K562 (cell line): ENCODE results near the gene ZSCAN1. TPM values are rescaled to one million over a fixed set of nuclear protein-coding genes. Genes with fewer than 3 reads are reported as not detected.

ENCODE experiments used
- ATAC-seq: fragments of 200-7000 bp; cut with Tn5 transposase; 3 replicates; pipeline ENCODE4 v1.9.1; 2020; ENCODE audit warnings: moderate library complexity
- BruUV-seq: library from RNA; stranded (reverse); fragments of 400-500 nt; replicated peaks from 2 replicates; lab custom pipeline; 2021; lab: Mats Ljungman, UMichigan
- CTCF ChIA-PET: fragments of 300-600 bp; formaldehyde crosslinking; extraction: SDS; loops from one replicate; lab custom pipeline; 2021; ENCODE audit warnings: low intra/inter-chr PET ratio; lab: Yijun Ruan, JAX
- POLR2A ChIA-PET: fragments of 300-600, 350-650 bp; sonication (Branson Sonifier 250); formaldehyde crosslinking; extraction: SDS; loops from one replicate; lab custom pipeline; 2021; ENCODE audit warnings: antibody characterized with exemption, inconsistent platforms; lab: Yijun Ruan, JAX
- DNase-seq, 4 experiments: peaks; one replicate each; pipeline versions ENCODE4 v3.0.0 to v3.0.0-alpha.2; 2011 to 2018; ENCODE audit warnings: low spot score in 3 of 4, mixed read lengths in 3 of 4; ENCODE audit errors: extremely low read depth in 1 of 4
- FAIRE-seq: peaks from 2 replicates; lab custom pipeline; 2011; peaks lifted over from hg19 to GRCh38; lab: Jason Lieb, UNC
- H2AFZ ChIP-seq: 2 replicates; pipeline ENCODE4 v1.6.0; 2011; ENCODE audit warnings: low read depth, low read length, control low read depth, inconsistent platforms
- H3K27ac ChIP-seq: fragments of 200-600 bp; 3 replicates; pipeline ENCODE4 v1.8.0; 2011; ENCODE audit warnings: low read depth, mild to moderate bottlenecking, control low read depth, inconsistent platforms, low read length, moderate library complexity, mixed read lengths; ENCODE audit errors: extremely low read depth
- H3K27me3 ChIP-seq, 2 experiments: fragments of 300-600 bp in 1 of 2; 2 replicates in 1 of 2; 3 replicates in 1 of 2; pipeline versions ENCODE4 v1.6.0 to v1.8.0; 2011; ENCODE audit warnings: inconsistent platforms in 2 of 2, low read length in 2 of 2, mild to moderate bottlenecking in 1 of 2, mixed read lengths in 1 of 2, moderate library complexity in 1 of 2; ENCODE audit not compliant: control insufficient read depth in 2 of 2, insufficient read depth in 2 of 2
- H3K36me3 ChIP-seq: fragments of 300-600 bp; 3 replicates; pipeline ENCODE4 v1.8.0; 2011; ENCODE audit warnings: mild to moderate bottlenecking, low read length, inconsistent platforms; ENCODE audit not compliant: control insufficient read depth, insufficient read depth
- H3K4me1 ChIP-seq, 2 experiments: fragments of 200-600 bp in 1 of 2; replicated peaks in 1 of 2; 2 replicates in 1 of 2; 3 replicates in 1 of 2; pipeline versions ENCODE4 v1.5.1 to v1.8.0; 2011; ENCODE audit warnings: inconsistent platforms in 2 of 2, low read length in 2 of 2, mild to moderate bottlenecking in 1 of 2, mixed read lengths in 1 of 2, moderate library complexity in 1 of 2; ENCODE audit not compliant: control insufficient read depth in 2 of 2, insufficient read depth in 2 of 2
- H3K4me2 ChIP-seq: 2 replicates; pipeline ENCODE4 v1.6.1; 2011; ENCODE audit warnings: low read length, control low read depth, inconsistent platforms, mixed read lengths; ENCODE audit not compliant: insufficient read depth
- H3K4me3 ChIP-seq: fragments of 200-600 bp; sonication (generic), shearing (Covaris generic); 2 replicates; pipeline ENCODE4 v1.5.1; 2016; ENCODE audit warnings: control low read depth, inconsistent platforms
- H3K79me2 ChIP-seq: fragments of 200-600 bp; 3 replicates; pipeline ENCODE4 v1.8.0; 2011; ENCODE audit warnings: low read length, inconsistent platforms; ENCODE audit not compliant: control insufficient read depth, insufficient read depth
- H3K9ac ChIP-seq, 2 experiments: 2 replicates each; pipeline versions ENCODE4 v1.6.0 to v1.6.1; 2011; ENCODE audit warnings: low read depth in 2 of 2, low read length in 2 of 2, control low read depth in 1 of 2, inconsistent platforms in 1 of 2, mild to moderate bottlenecking in 1 of 2, mixed read lengths in 1 of 2; ENCODE audit not compliant: insufficient read depth in 1 of 2
- H3K9me1 ChIP-seq: one replicate; pipeline ENCODE4 v1.6.0; 2011; ENCODE audit warnings: inconsistent platforms, mild to moderate bottlenecking, low read length, moderate library complexity; ENCODE audit not compliant: control insufficient read depth, insufficient read depth
- H3K9me3 ChIP-seq: replicated peaks from 2 replicates; pipeline ENCODE4 v1.5.1; 2011; ENCODE audit warnings: low read depth, low read length, inconsistent platforms; ENCODE audit not compliant: control insufficient read depth, insufficient read depth
- H4K20me1 ChIP-seq: replicated peaks from 2 replicates; pipeline ENCODE4 v1.6.1; 2011; ENCODE audit warnings: low read length, inconsistent platforms, mixed read lengths; ENCODE audit not compliant: control insufficient read depth, insufficient read depth
- ADNP ChIP-seq: fragments of 200-800 bp; sonication (Bioruptor generic); IDR thresholded peaks from 2 replicates; pipeline ENCODE4 v1.6.1; 2016; ENCODE audit warnings: missing genetic modification characterization, missing compliant biosample characterization
- FOXK1 ChIP-seq: sonication (generic); formaldehyde crosslinking; IDR thresholded peaks from 2 replicates; pipeline ENCODE4 v1.8.0; 2022; ENCODE audit warnings: missing genetic modification reagents, mild to moderate bottlenecking, borderline replicate concordance
- GTF2E2 ChIP-seq: fragments of 200-800 bp; sonication (Bioruptor generic); IDR thresholded peaks from 2 replicates; pipeline ENCODE4 v1.6.1; 2016; ENCODE audit warnings: missing genetic modification characterization, missing compliant biosample characterization
- PRMT5 ChIP-seq: sonication (generic); formaldehyde crosslinking; IDR thresholded peaks from 2 replicates; pipeline ENCODE4 v1.5.0; 2020; ENCODE audit warnings: missing genetic modification reagents
- SAFB ChIP-seq: fragments of 200-400 bp; formaldehyde crosslinking; IDR thresholded peaks from 2 replicates; pipeline ENCODE4 v1.6.1; 2017; ENCODE audit warnings: low read depth, low read length, borderline replicate concordance
- ZBTB40 ChIP-seq, 2 experiments: fragments of 450-650 bp in 1 of 2; sonication (generic) in 1 of 2; formaldehyde crosslinking in 1 of 2; IDR thresholded peaks; 2 replicates each; pipeline versions ENCODE4 v1.7.1 to v1.9.0; 2016 to 2022; ENCODE audit warnings: inconsistent platforms in 1 of 2, mild to moderate bottlenecking in 1 of 2, missing genetic modification reagents in 1 of 2
- ZNF239 ChIP-seq: fragments of 250-450 bp; sonication (Bioruptor Pico); IDR thresholded peaks from 2 replicates; pipeline ENCODE4 v1.4.0; 2020; ENCODE audit warnings: mild to moderate bottlenecking
- WGBS: fragments of 100-300 bp; shearing (Covaris generic); methylation state at CpG from one replicate; pipeline ENCODE4 v1.1.6; 2016; ENCODE audit warnings: low coverage, mixed read lengths; ENCODE audit not compliant: insufficient coverage; ENCODE audit errors: missing lambda C conversion rate; 5-methylcytosine and 5-hydroxymethylcytosine counted together
- in situ Hi-C: fragments of 300-500 bp; cut with MboI; formaldehyde crosslinking; loops from 4 replicates; pipeline ENCODE4 v1.15.0; 2018; ENCODE audit warnings: inconsistent platforms, mixed read lengths
- intact Hi-C: fragments of 100-400 bp; cut with micrococcal nuclease; formaldehyde crosslinking; loops from 2 replicates; pipeline ENCODE4 v1.14.2; 2022
- polyA plus RNA-seq, 8 experiments: library from polyadenylated mRNA; depleted of rRNA in 4 of 8; stranded (reverse) in 5 of 8; unstranded in 3 of 8; fragments of >200 nt; fragmentation: Nextera tagmentation in 2 of 8; fragmentation: Illumina TruSeq in 1 of 8; extraction: Ambion mirVana in 2 of 8; extraction: Trizol in 1 of 8; gene quantifications; 2 replicates each; pipeline versions ENCODE4 v1.2.1 to v1.2.3, GENCODE V29; 2011 to 2014; ENCODE audit warnings: inconsistent platforms in 1 of 8, missing spikeins in 1 of 8
- total RNA-seq, 7 experiments: library from RNA; depleted of rRNA in 6 of 7; stranded (reverse); fragments of >200 nt in 6 of 7; fragmentation: Illumina TruSeq in 2 of 7; extraction: Trizol in 2 of 7; gene quantifications; 2 replicates each; pipeline versions ENCODE4 v1.2.1 to v1.2.3, GENCODE V29; 2011 to 2021; ENCODE audit warnings: low replicate concordance in 1 of 7

The ZSCAN1 gene
- total and polyA plus RNA-seq, 9 of the 15 experiments (the other 6 are each of a cell fraction or from before 2014, with no cell fraction given) = not detected

- Histone ChIP-seq H2AFZ (no peak overlapping the region), H3K9me1 (no peaks in the 10 kb centered on the region), H3K27me3 (no peaks in the 10 kb centered on the region), H3K4me1 (peaks cover 0 to 4% of the 10 kb centered on the region in 2 experiments; a peak in 1 of 5 replicates), H3K4me3 (no peak overlapping the region), H3K79me2 (no peaks in the 10 kb centered on the region), H3K36me3 (no peaks in the 10 kb centered on the region), H3K27ac (no peak overlapping the region), H3K4me2 (no peak overlapping the region), H4K20me1 (no peaks in the 10 kb centered on the region), H3K9ac (no peak overlapping the region), H3K9me3 (no peaks in the 10 kb centered on the region)
- no TSS peak for BruUV-seq
- no peak for FAIRE-seq
- WGBS = 2% methylated on average over 7 of the region's 7 CpGs
- POLR2A ChIA-PET = interaction anchor here (0.6 kb wide), 1 partner anchor 270 kb away, joined by 3 read pairs; no protein-coding TSS in a partner anchor
- in situ Hi-C loops = no loop called here
- TF ChIP-seq ZNF239 (CRISPR knock-in tag) (no peak), ZBTB40 (IDR thresholded peaks at IDR 0.05) (no peak), ZBTB40 (CRISPR knock-in tag; IDR thresholded peaks at IDR 0.05) (no peak), GTF2E2 (tag) (no peak), PRMT5 (CRISPR knock-in tag) (no peak), FOXK1 (CRISPR knock-in tag) (no peak), ADNP (tag) (no peak), SAFB (no peak)
- CTCF ChIA-PET = no interaction called here
- intact Hi-C loops = no loop called here
- no peak for ATAC-seq
- no peak for DNase-seq
Observed at GRCh38 chr19:58093071-58093470, 59.2 kb downstream of the ZSCAN1 start.
